ENCODE results near the gene CFC1.
"Not testable (repeated sequence)": the region's sequence is repeated elsewhere in the genome, so short reads cannot be mapped to it uniquely, and the experiment has no call there.

Gene CFC1

GRCh38 chr2:130542789-130543188 lies 56.6 kb downstream of the CFC1 start:
- not testable (repeated sequence) for H3K9ac ChIP-seq (ENCODE audit: low read depth, low read length); H3K36me3 ChIP-seq (ENCODE audit: insufficient read depth, low read length); H3K27me3 ChIP-seq (ENCODE audit: insufficient read depth, low read length); H3K9me3 ChIP-seq (ENCODE audit: insufficient read depth, low read depth, low read length); H3K4me3 ChIP-seq (ENCODE audit: low read length); H3K27ac ChIP-seq (ENCODE audit: low read depth, low read length); H3K4me1 ChIP-seq (ENCODE audit: insufficient read depth, low read length)
- WGBS, result no CpG with 5 or more reads among the region's 4 CpGs
